Sigmoid colon (tissue), 7 donors: ENCODE results near the gene STEAP4. TPM values are rescaled to one million over a fixed set of nuclear protein-coding genes. Genes with fewer than 3 reads are reported as not detected.

Experiments
- DNase-seq: peaks from one replicate; pipeline ENCODE4 v3.0.0-alpha.2; 2019
- H3K27ac ChIP-seq, 4 donors: fragments of 200-600 bp; sonication (generic); one replicate each; pipeline ENCODE4 v1.5.1; 2016 to 2019; ENCODE audit warnings: mild to moderate bottlenecking in 1 of 4
- H3K27me3 ChIP-seq, 3 donors: fragments of 200-600 bp; sonication (generic); one replicate each; pipeline ENCODE4 v1.5.1; 2019; ENCODE audit warnings: mild to moderate bottlenecking in 1 of 3
- H3K36me3 ChIP-seq, 4 donors: fragments of 200-600 bp; sonication (generic); one replicate each; pipeline ENCODE4 v1.5.1; 2016 to 2019
- H3K4me1 ChIP-seq, 4 donors: fragments of 200-600 bp; sonication (generic); one replicate each; pipeline ENCODE4 v1.5.1; 2017 to 2019
- H3K4me3 ChIP-seq, 4 donors: fragments of 200-600 bp; sonication (generic); one replicate each; pipeline ENCODE4 v1.5.1; 2017 to 2019; ENCODE audit warnings: mild to moderate bottlenecking in 2 of 4, moderate library complexity in 1 of 4
- H3K9me3 ChIP-seq, 4 donors: fragments of 200-600 bp in 3 of 4; sonication (generic) in 3 of 4; one replicate each; pipeline versions ENCODE4 v1.5.1 to v1.6.1; 2013 to 2019
- EP300 ChIP-seq, 4 donors: sonication (generic); formaldehyde crosslinking; IDR thresholded peaks; one replicate each; pipeline ENCODE4 v1.6.1; 2017; ENCODE audit warnings: antibody characterized with exemption in 4 of 4
- POLR2A ChIP-seq, 2 donors: fragments of 450-650 bp; IDR thresholded peaks; one replicate each; pipeline ENCODE4 v1.6.1; 2016; ENCODE audit warnings: antibody characterized with exemption in 2 of 2, mild to moderate bottlenecking in 2 of 2, moderate library complexity in 2 of 2
- POLR2AphosphoS5 ChIP-seq, 4 donors: sonication (generic); formaldehyde crosslinking; IDR thresholded peaks; one replicate each; pipeline ENCODE4 v1.6.1; 2017; ENCODE audit warnings: antibody characterized with exemption in 4 of 4
- WGBS, 2 donors: extraction: QIAGEN DNeasy Blood & Tissue Kit; methylation state at CpG; one replicate each; pipeline ENCODE4 v1.1.7; 2013; 5-methylcytosine and 5-hydroxymethylcytosine counted together
- intact Hi-C: fragments of 100-400 bp; cut with DNase I; formaldehyde crosslinking; loops from one replicate; pipeline ENCODE4 v1.15.1; 2023
- polyA plus RNA-seq, 3 donors: library from polyadenylated mRNA; stranded (reverse); fragments of 200-250 nt; gene quantifications; one replicate each; pipeline ENCODE4 v1.2.3, GENCODE V29; 2013
- total RNA-seq, 4 donors: library from RNA; depleted of rRNA; stranded (reverse); fragments of >200 nt; gene quantifications; one replicate each; pipeline ENCODE4 v1.1.0, GENCODE V29; 2016
- TF ChIP-seq, protein P1 (sequence below), 4 experiments: fragments of 450-650 bp in 3 of 4; fragments of 200-600 bp in 1 of 4; IDR thresholded peaks; one replicate each; pipeline ENCODE4 v1.5.1; 2016 to 2019; ENCODE audit warnings: antibody characterized with exemption in 4 of 4, mild to moderate bottlenecking in 3 of 4, moderate library complexity in 2 of 4
- donor health status: healthy with polysubstance abuse.
- donor health status: Bipolar disorder and iron deficiency.
- donor health status: healthy.

Gene STEAP4
- total and polyA plus RNA-seq, 7 donors, result 0.23 to 15.8 (median 10.5) TPM

DNA sequence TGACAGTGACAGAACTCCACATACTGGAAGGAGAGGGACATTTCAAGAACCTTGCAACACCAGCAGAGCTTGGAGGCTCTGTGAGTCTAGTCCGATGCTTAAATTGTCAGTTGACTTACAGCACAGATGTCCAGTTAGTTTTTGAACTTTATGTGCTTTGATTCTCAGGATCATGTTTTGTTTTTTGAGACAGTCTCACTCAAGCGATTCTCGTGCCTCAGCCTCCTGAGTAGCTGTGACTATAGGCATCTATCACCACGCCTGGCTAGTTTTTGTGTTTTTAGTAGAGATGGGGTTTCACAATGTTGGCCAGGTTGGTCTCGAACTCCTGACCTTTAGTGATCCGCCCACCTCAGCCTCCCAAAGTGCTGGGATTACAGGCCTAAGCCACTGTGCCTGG lies 31.8 kb upstream of the STEAP4 start:
- 91 to 94% methylated on average over 6 of the region's 6 CpGs for WGBS, 2 donors
- Histone ChIP-seq H3K9me3 (no peaks in the 10 kb centered on the region), H3K27ac (no peak overlapping the region), H3K4me1 (no peaks in the 10 kb centered on the region), H3K4me3 (no peak overlapping the region), H3K27me3 (no peaks in the 10 kb centered on the region), H3K36me3 (no peaks in the 10 kb centered on the region)
- no peak for DNase-seq
- TF ChIP-seq POLR2A (IDR thresholded peaks at IDR 0.05) (no peak), POLR2AphosphoS5 (IDR thresholded peaks at IDR 0.05) (no peak), EP300 (IDR thresholded peaks at IDR 0.05) (no peak)
- TF ChIP-seq, protein P1, sequence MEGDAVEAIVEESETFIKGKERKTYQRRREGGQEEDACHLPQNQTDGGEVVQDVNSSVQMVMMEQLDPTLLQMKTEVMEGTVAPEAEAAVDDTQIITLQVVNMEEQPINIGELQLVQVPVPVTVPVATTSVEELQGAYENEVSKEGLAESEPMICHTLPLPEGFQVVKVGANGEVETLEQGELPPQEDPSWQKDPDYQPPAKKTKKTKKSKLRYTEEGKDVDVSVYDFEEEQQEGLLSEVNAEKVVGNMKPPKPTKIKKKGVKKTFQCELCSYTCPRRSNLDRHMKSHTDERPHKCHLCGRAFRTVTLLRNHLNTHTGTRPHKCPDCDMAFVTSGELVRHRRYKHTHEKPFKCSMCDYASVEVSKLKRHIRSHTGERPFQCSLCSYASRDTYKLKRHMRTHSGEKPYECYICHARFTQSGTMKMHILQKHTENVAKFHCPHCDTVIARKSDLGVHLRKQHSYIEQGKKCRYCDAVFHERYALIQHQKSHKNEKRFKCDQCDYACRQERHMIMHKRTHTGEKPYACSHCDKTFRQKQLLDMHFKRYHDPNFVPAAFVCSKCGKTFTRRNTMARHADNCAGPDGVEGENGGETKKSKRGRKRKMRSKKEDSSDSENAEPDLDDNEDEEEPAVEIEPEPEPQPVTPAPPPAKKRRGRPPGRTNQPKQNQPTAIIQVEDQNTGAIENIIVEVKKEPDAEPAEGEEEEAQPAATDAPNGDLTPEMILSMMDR (IDR thresholded peaks at IDR 0.05), result no peak
- intact Hi-C loops, result no loop called here

DNA sequence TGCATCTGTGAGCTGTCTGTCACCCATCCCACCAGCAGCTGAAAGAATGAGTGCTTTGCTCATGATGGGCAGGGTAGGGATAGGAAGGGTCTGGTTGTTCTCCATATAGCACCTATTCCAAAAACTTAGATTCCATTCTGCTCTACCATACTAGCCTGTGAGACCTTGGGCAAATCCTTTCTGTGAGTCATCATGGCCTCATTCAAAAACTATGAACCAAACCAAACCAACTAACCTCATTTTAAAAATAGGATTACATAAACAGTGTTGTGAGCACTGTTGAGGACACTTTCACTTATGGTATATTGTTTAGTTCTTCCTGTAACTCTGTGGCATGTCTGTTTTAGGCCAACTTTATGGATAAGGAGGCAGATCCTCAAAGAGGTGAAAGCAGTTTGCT lies 30.9 kb upstream of the STEAP4 start:
- Histone ChIP-seq H3K36me3 (no peaks in the 10 kb centered on the region), H3K9me3 (no peaks in the 10 kb centered on the region), H3K27ac (no peak overlapping the region), H3K27me3 (no peaks in the 10 kb centered on the region), H3K4me3 (no peak overlapping the region), H3K4me1 (no peaks in the 10 kb centered on the region)
- no peak for TF ChIP-seq POLR2AphosphoS5 (IDR thresholded peaks at IDR 0.05)
- TF ChIP-seq, protein P1 (IDR thresholded peaks at IDR 0.05), result no peak
- TF ChIP-seq EP300 (IDR thresholded peaks at IDR 0.05), result no peak
- TF ChIP-seq POLR2A (IDR thresholded peaks at IDR 0.05), result no peak
- intact Hi-C loops, result no loop called here
- DNase-seq, result no peak

GRCh38 chr7:88331322-88331721 lies 24.6 kb upstream of the STEAP4 start:
- Histone ChIP-seq H3K4me3 (no peak overlapping the region), H3K36me3 (no peaks in the 10 kb centered on the region), H3K27ac (no peak overlapping the region), H3K27me3 (no peaks in the 10 kb centered on the region), H3K9me3 (no peaks in the 10 kb centered on the region), H3K4me1 (no peaks in the 10 kb centered on the region)
- no peak for DNase-seq
- intact Hi-C loops, result no loop called here
- TF ChIP-seq POLR2A (IDR thresholded peaks at IDR 0.05) (no peak), POLR2AphosphoS5 (IDR thresholded peaks at IDR 0.05) (no peak), EP300 (IDR thresholded peaks at IDR 0.05) (no peak)
- TF ChIP-seq, protein P1 (IDR thresholded peaks at IDR 0.05), result no peak

DNA sequence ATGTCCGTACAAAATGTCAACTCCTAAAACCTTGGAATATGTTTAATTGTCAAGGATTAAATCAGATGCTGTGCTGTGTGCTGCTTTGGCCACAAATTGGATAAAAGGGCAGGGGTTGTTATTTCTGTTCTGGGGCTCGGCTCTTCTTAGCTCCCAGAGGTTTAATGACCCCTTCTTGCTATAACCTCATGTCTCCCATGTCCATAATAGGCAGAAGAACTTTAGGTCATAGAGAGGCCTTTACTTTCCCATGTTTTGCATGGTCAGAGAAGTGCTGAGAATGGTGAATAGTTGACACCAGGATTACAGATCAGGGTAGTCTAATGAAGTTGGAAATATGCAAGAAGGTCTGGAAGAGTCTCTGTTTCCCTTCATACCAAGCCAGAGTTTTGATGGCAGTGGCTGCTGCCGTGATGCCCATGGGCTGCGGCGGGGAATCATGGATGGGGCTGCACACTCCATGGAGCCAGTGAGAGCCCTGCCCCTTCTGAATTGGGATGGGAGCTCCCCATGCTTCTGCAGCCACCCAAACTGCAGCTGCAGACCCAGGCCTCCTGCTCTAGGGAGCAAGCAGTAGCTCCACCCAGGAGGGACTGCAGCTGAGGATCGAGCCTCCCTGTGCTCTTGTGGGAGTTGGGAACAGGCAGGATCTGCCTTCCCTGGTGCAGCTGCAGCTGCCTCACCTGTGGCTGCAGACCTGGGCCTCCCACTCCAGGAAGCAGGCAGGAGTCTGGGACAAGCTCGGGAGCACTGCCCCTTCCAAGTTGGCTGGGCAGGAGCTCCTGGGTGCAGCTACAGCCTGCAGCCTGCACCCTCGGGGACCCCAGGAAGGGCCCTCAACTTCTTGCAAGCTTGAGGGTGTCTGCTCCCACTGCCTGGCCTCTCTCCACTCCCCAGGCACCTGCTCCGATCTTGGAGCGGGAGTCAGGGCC lies 23.1 kb upstream of the STEAP4 start:
- no peaks in the 10 kb centered on the region for H3K36me3 ChIP-seq
- TF ChIP-seq POLR2AphosphoS5 (IDR thresholded peaks at IDR 0.05) (no peak), POLR2A (IDR thresholded peaks at IDR 0.05) (no peak), EP300 (IDR thresholded peaks at IDR 0.05) (no peak)
- TF ChIP-seq, protein P1 (IDR thresholded peaks at IDR 0.05), result no peak
- no peaks in the 10 kb centered on the region for H3K4me1 ChIP-seq
- 79 to 81% methylated on average over 10 of the region's 10 CpGs for WGBS, 2 donors
- intact Hi-C loops, result no loop called here
- DNase-seq, result no peak
- no peaks in the 10 kb centered on the region for H3K9me3 ChIP-seq
- H3K4me3 ChIP-seq, result no peak overlapping the region
- H3K27me3 ChIP-seq, result no peaks in the 10 kb centered on the region
- peak overlapping the region in 1 of 4 donors; percentile 6 for H3K27ac ChIP-seq
